ENCODE measurements around the gene NEIL1. TPM values are rescaled to one million over a fixed set of nuclear protein-coding genes. Genes with fewer than 3 reads are reported as not detected.
"Not testable (repeated sequence)": the region's sequence is repeated elsewhere in the genome, so short reads cannot be mapped to it uniquely, and the experiment has no call there.

NEIL1 gene
- total RNA-seq, 1 donor = 4.3 TPM

- TF ChIP-seq CTCF (IDR thresholded peaks at IDR 0.05; ENCODE audit: insufficient read depth, low read depth, low read length) = no peak
Measured at GRCh38 chr15:75309711-75310110, 37.1 kb upstream of the NEIL1 start.

GRCh38 chr15:75312548-75312947 is 34.3 kb upstream of the NEIL1 start:
- H3K4me3 ChIP-seq (ENCODE audit: low read depth, low read length); DNase-seq (ENCODE audit: low read depth): not testable (repeated sequence)

More at GRCh38 chr15:75309711-75310110, 37.1 kb upstream of the NEIL1 start:
- peak; percentile 74 for DNase-seq (ENCODE audit: low read depth)
- H3K4me3 ChIP-seq (ENCODE audit: low read depth, low read length) = no peak overlapping the region

GRCh38 chr15:75313116-75313845 is 33.6 kb upstream of the NEIL1 start:
- TF ChIP-seq CTCF (IDR thresholded peaks at IDR 0.05; ENCODE audit: insufficient read depth, low read depth, low read length) = no peak
- H3K4me3 ChIP-seq (ENCODE audit: low read depth, low read length) = no peak overlapping the region
- no peak for DNase-seq (ENCODE audit: low read depth)

- H3K4me3 ChIP-seq (ENCODE audit: low read depth, low read length) = no peak overlapping the region
- no peak for DNase-seq (ENCODE audit: low read depth)
- no peak for TF ChIP-seq CTCF (IDR thresholded peaks at IDR 0.05; ENCODE audit: insufficient read depth, low read depth, low read length)
Measured at GRCh38 chr15:75314552-75315290, 32.1 kb upstream of the NEIL1 start.

- not testable (repeated sequence) for DNase-seq (ENCODE audit: low read depth)
Measured at GRCh38 chr15:75319231-75319897, 27.5 kb upstream of the NEIL1 start.

GRCh38 chr15:75321711-75322110 is 25.1 kb upstream of the NEIL1 start:
- no peak for TF ChIP-seq CTCF (IDR thresholded peaks at IDR 0.05; ENCODE audit: insufficient read depth, low read depth, low read length)
- DNase-seq (ENCODE audit: low read depth) = no peak

More at GRCh38 chr15:75319231-75319897, 27.5 kb upstream of the NEIL1 start:
- H3K4me3 ChIP-seq (ENCODE audit: low read depth, low read length) = not testable (repeated sequence)

GRCh38 chr15:75325922-75326321 is 20.9 kb upstream of the NEIL1 start:
- no peak for TF ChIP-seq CTCF (IDR thresholded peaks at IDR 0.05; ENCODE audit: insufficient read depth, low read depth, low read length)
- no peak for DNase-seq (ENCODE audit: low read depth)
- no peak overlapping the region for H3K4me3 ChIP-seq (ENCODE audit: low read depth, low read length)

More at GRCh38 chr15:75321711-75322110, 25.1 kb upstream of the NEIL1 start:
- H3K4me3 ChIP-seq (ENCODE audit: low read depth, low read length) = no peak overlapping the region
